HG03342 (cell line): ENCODE measurements around the gene PRSS50.

Experiments used
- ATAC-seq: cut with Tn5 transposase; IDR thresholded peaks from one replicate; pipeline ENCODE4 v1.9.1; 2021; ENCODE audit warnings: mild to moderate bottlenecking, moderate library complexity; ENCODE audit not compliant: unreplicated experiment

The PRSS50 gene

DNA sequence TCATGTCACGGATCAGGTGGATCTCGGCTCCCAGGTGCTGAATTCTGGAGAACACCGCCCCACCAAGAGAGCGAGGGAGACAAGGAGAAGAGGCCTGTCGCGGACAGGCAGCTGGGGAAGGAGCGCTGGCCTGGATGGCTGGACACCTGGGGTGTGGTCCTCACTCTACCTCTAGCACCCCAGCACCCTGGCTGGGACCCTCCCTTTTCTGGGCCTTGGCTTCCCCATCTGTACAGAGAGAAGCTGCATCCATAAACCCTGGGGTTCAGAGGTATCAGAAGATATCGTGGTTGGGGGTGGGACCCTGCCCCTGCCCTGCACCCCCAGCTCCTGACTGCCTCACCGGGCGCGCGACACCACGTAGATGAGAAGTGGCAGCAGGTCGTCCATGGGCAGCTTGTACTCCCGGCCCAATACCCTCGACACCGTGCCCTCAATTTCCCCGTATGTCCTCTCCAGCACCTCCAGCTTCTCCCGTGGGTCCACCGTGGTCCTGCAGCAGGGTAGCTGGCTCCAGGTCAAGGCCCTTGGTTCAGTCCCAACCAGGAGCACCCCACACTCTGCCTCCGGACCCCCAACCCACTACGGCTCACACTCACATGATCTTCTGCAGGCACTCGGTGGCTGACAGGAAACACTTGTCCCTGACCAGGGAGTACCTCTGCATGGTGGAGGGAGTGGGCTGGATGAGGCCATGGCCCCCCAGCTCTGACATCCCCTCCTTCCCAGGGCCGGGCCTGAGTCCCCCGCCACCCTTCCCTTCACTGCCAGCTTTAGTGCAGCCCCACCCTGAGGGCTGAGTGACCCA lies 45.9 kb downstream of the PRSS50 start:
- ATAC-seq: no peak

DNA sequence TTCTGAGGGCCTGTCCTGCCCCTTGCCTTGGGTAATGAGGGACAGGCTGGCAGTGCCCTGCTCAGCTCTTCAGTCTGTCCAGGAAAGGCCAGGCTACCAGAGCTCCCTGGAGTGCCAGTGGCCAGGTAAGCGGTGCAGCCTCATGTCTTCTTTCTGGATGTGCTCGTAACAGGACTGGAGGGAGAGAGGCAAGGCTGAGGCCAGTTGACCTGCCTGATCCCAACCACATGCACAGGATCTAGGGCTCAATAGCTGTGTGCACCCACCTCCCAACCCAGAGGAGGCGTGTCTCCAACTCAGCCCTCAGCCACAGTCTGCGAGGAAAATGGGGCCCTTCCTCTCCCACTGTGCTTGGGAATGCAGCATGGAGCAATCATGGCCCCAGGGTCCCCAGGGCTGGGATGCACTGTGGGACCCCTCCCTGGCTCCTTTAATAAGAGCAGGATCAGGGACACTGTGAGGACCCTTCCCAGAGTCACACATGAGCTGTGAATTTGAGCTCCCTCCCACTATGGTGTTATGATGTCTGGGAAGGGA lies 46.7 kb downstream of the PRSS50 start:
- no peak for ATAC-seq

DNA sequence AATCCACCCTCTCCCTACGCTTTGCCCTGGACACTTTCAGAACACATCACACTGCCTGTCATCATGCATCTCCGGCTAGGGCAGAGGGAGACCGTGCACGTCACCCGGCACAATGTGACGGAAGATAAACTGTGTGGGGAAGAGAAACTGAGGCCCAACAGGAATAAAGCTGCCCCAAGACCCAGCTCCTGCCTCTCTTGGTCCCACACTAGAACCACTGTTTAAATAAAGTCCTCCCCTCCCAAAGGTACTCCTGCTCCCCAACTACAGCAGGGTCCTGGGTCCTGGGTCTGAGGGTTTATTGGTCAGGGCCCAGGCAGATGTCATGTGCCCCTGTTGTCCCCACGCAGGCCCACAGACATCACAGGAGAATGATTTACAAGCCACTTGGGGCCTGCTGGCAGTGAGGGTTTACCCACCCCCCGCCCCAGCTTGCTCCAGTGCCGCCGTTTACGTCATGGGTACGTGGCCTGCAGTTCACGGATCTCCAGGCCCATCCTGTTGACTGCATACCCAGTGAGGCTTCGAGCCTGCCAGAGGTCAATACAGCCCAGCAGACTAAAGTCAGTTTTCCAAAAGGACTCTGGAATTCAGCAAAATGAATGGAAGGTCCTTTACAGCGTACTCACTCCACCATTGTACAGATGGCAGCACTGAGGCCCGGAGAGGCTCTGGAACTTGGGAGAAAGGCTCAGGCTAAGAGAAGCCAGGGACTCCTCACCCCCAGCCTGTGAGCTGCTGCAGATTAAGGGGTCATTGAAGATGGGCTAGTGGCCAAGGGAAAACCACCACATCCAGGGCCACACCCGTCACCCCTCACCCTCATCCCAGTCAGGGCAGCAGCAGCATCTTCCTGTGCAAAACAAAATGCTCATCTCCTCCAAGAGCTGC lies 47.4 kb downstream of the PRSS50 start:
- no peak for ATAC-seq

DNA sequence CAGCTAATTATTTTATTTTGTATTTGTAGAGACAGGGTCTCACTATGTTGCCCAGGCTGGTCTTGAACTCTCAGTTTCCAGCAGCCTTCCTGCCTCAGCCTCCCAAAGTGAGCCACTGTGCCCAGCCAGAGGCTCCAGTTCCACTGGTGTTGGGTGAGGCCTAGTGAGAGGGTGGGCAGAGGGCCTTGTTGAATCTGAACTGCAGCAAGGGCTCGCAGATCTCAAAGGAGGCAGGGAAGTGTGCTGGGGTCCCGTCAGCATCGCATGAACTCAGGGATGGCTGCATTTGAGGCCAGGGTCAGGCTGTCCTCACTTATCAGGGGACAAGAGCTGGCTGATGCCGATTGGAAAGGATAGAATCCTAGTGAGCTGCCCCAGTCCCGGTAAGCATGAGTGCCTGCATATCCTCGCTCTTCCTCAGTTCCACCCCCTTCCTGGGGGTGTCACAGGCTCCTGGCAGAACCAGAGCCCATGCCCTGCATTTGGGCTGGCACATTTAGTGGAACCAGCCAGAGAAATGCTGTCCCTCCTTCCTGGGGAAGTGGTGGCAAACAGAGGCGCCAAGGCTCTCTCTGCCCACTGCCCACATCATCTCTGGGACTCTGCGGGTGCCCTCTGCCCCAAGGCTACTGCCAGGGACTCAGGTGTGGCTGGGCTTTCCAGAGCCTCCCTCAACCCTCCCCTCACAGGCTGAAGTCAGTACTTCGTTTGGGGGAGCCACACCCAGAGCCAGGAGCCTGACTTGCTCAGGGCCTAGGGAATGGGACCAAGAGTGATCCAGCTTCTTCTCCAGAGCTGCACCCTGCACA lies 48.3 kb downstream of the PRSS50 start:
- no peak for ATAC-seq

DNA sequence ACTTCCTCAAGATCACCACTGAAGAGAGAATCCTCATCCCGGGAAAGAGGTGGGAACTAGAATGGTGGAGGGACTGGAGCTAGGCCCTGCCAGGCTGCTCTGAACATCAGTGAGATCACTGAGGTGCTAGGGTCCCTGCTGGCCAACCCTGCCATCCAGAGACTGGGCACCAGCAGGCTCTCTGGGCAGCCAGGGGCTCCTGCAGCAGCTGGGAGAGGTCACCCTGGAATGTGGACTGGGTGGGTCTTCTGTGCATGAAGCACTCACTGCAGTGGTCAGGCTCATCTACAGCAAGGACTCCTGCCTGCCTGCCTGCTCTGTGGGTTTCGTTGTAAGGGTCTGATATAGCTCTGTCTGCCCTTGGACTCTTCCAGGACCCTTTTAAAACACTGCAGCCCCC lies 49.1 kb downstream of the PRSS50 start:
- no peak for ATAC-seq

DNA sequence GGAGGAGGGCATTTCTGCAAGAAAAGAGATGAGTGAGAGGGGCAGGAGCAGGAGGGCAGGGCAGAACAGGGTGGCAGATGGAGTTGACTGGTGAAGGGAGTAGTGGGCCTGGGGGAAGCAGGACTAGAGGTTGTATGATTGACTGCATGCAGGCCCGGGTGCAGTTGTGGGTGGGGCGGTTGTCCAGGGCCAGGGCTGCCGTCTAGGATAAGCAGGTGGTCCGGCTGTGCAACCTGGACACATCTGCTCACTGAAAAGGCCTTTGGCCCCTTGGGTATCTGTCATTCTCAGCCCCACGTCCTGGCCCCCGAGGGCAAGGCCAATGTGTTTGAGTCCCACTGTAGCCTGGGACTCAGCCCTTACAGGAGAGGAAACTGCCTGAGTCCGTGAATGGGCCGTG lies 49.6 kb downstream of the PRSS50 start:
- ATAC-seq: no peak

DNA sequence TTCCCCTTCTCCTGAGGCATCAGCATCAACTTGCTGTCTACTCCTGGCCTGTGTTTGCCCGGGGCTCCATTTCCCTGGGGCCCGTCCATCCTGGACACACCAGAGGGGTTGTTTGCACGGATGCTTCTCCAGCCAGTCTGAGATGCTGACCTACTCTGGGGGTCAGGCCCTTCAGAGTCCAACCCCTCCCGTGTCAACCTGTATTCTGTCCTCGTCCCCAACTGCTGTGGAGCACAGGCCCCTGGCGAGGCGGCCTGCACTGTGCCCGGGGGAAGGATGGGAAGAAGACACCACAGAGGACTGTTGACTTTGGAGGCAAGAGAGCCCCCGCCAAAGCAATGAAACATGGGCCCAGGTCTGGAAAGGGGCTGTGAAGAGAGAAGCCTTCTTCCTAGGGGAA lies 50.0 kb downstream of the PRSS50 start:
- ATAC-seq: no peak

DNA sequence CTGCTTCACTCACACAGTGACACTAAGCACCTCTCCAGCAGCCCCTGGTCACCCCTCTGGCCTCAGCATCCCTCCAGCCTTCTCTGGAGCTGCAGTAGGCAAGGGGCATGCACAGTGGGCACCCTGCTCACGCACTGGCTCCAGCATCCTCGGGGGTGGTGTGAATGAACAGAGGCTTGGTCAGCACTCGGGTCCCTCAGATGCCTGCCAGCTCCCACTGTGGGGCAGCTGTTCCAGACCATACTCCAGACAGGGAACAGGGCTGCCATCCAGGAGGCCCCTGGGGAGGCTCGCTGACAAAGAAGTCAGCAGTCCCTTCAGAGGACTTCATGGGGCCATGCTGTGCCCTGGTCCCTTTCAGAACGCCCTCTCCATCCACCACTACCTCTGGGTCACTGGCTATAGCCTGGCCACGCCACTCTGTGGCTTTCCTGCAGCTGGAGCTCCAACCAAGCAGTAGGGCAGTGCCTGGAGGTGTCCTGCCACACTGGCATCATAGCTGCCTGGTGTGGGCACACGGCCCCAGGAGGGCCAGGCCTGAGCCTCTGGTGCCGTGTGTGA lies 50.5 kb downstream of the PRSS50 start:
- no peak for ATAC-seq

DNA sequence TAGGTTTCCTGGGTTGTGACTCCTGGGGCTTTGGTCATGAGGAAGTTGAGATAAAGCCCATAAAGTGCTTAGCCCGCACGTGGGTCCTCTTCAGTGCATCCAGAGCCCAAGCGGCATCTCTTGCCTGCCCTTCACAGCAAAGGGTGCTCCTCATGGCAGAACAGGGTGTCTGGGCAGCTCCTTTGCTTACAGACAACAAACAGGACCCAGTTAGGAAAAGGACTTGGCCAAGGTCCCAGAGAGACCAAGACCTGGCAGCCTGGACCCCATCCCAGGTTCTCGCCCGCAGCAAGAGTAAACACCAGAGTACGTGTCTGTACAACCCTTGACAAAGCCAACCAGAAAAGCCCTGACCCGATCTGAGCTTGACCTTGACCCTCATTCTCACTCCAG lies 51.2 kb downstream of the PRSS50 start:
- no peak for ATAC-seq

DNA sequence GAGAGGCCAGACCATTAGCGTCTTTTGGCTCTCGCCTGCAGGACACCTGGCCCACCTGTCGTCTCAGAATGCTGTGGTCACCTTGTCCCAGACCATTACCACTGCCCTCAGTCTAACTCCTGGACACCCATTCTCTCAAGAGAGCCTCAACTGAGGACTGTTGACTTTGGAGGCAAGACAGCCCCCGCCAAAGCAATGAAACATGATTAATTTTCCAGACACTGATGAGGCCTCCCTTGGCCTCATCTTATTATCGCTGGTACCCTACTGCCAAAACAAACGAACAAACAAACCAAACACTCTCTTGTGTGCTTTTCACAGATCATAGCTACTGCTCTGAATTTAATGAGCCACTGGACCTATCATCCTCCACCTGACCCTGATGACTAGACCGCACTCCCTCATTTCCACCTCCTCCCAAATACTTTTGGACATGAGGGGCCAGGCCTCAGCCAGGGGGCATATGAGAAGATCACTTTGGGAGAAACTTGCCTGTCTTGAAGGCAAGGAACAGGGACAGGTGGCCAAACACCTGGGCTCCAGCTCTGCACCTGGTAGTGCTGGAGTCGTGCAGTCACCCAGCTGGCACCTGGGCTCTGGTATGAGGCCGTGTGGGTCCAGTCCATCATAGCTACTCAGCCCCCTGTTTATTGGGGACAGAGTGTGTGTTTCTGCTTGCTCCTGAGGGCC lies 51.8 kb downstream of the PRSS50 start:
- no peak for ATAC-seq

DNA sequence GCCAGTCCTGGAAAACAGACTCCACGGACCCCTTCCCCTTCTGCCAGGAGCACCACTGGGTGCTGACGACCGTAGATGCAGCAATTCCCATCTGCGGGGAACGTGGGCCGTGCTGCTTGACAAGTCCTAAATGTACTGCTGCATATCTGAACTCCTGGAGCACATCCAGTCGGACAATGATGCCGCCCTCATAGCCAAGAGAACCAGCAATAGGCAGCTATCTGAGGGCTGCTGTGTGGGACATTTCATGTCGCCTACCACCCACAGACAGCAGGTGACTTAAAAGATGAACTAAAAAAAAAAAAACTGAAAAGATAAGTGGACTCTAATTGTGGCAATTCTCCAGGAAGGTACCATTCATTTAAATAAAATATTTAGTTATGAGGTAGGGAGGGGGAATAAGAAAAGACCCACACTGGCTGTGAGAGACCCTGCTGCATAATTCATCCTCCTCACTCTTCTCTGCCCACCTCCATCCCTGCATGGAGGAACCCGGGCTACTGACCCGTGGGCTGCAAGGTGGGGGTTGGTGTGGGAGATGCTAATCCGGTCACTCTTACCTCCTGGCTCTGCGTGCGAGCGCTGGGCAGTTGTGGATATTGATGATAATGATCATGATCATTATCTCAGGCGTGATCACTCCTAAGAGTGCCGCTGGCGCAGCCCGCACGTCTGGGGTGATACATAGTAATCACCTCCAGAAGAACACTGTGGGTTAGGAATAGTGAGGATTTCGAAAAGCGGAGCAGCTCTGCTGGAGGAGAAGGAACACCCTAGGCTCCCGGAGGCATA lies 52.5 kb downstream of the PRSS50 start:
- ATAC-seq: no peak

DNA sequence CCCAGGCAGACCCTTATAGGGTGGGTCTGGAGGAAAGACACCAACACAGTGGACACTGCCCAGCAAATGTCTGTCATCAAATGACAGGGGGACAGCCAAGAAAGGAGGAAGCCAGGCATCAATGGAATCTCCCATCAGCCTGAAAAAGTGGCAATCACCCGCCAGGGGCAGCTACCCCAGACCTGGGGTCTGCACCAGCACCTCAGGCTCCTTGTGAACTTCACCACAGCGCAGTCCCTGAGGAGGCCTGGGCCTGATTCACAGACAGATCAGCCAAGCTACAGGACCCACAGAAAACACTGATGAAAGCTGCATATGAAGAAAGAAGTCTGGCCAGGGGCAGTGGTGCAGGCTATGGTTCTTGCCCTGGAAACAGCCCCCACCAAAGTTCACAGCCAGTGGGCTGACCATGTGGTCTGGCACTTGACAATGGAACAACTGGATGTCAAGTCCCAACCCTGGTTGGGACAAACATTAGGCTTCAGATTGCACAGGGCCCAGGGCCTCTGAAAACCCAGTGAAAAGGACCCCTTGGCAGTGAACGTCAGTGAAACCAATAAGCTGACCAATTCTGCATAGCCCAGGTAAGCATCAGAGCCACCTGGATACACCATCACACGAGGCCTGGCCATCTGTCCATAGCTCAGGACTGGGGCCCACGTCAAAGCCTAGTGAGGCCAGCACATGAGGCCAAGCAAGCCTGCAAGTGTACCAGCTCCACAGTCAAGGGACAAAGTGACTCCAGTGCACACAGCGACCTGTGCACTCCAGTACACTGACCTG lies 53.3 kb downstream of the PRSS50 start:
- no peak for ATAC-seq

DNA sequence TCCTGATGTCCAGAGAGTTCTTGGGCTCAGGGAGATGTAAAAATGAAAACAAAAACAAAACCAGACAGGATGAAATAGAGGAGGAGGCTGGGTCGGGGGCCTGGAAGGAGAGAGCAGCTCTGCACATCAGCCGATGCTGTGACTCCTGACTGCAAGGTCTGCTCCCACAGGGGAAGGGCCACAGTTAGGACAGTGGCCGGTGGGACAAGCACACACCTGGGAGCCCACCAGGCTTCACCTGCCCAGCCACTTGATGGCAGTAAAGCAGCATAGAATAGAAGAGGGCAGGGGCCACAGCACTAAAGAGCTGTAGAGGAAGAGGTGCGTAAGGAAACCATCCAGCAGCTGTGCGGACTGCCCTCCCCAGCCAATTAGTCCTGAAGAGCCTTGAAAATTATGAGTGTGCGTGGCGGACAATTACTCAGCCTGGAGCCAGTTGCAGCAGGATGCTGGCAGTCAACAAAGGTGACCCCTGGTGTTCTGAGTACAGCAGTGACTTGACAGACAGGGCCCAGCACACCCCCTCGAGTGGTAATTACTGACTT lies 54.0 kb downstream of the PRSS50 start:
- no peak for ATAC-seq

DNA sequence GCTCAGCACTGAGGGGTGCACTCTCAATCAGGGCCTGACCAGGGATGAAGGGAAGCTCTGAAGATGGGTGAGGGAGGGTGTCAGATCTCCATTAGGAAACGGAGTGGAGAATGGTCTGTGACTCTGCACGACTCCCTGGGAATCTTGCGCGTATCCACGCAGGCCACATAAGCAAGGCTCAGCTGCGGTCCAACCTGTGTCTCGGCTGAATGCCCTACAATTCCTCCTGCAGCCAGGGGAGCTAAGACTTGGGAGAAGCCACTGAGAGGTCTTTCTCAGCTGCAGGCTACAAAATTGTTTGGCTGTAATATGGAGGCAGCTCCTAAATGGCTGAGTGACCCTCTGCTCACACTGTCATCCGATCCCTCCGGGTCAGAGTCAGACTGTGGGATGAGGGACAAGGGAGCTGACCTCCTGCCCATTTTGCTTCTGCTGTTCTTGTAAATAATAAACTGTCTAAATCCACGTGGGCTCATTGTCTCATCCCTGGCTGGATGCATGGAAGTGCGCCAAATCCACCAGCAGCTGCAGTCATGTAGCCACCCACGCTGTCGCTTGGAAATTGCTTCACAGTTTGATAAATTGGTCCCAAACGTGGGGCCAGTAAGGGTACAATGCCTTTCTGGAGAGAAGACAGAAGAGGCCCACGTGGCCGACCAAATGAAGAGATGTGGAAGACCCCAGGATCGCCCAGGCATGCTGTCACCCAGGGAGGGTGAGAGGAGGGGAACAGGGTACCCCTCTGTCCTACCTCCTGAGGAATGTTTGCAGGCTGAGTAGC lies 54.7 kb downstream of the PRSS50 start:
- ATAC-seq: no peak
